ENCODE results near the gene SPTBN4.
"Not testable (repeated sequence)": the region's sequence is repeated elsewhere in the genome, so short reads cannot be mapped to it uniquely, and the experiment has no call there.

Gene SPTBN4

GRCh38 chr19:40465025-40465556, 1.7 kb upstream of the SPTBN4 start:
- no peak for DNase-seq (ENCODE audit: low spot score)

- peak; percentile 97 for DNase-seq (ENCODE audit: low spot score)
Observed at GRCh38 chr19:40465557-40466218, 1.1 kb upstream of the SPTBN4 start, which contains the start of gene BLVRB. BLVRB (minus strand) TSS chr19:40465745; CDS start chr19:40465688, 57 bp downstream.

- DNase-seq (ENCODE audit: low spot score), result no peak
Observed at GRCh38 chr19:40466219-40466984, 399 bp upstream of the SPTBN4 start.

- no peak for DNase-seq (ENCODE audit: low spot score)
Observed at GRCh38 chr19:40469011-40469410, 2.2 kb downstream of the SPTBN4 start.

- no peak for DNase-seq (ENCODE audit: low spot score)
Observed at GRCh38 chr19:40471111-40471510, 4.3 kb downstream of the SPTBN4 start.

- DNase-seq (ENCODE audit: low spot score), result no peak
Observed at GRCh38 chr19:40472516-40472915, 5.7 kb downstream of the SPTBN4 start.

GRCh38 chr19:40474737-40475136, 7.9 kb downstream of the SPTBN4 start:
- DNase-seq (ENCODE audit: low spot score), result no peak

GRCh38 chr19:40475878-40476644, 9.3 kb downstream of the SPTBN4 start:
- DNase-seq (ENCODE audit: low spot score), result not testable (repeated sequence)

GRCh38 chr19:40486017-40486416, 19.2 kb downstream of the SPTBN4 start:
- no peak for DNase-seq (ENCODE audit: low spot score)

GRCh38 chr19:40489882-40490230, 23.1 kb downstream of the SPTBN4 start:
- no peak for DNase-seq (ENCODE audit: low spot score)

- DNase-seq (ENCODE audit: low spot score), result no peak
Observed at GRCh38 chr19:40492274-40492673, 25.5 kb downstream of the SPTBN4 start.

GRCh38 chr19:40493778-40494177, 27.0 kb downstream of the SPTBN4 start:
- DNase-seq (ENCODE audit: low spot score), result no peak

- DNase-seq (ENCODE audit: low spot score), result no peak
Observed at GRCh38 chr19:40494191-40494838, 27.5 kb downstream of the SPTBN4 start.

GRCh38 chr19:40497214-40497613, 30.4 kb downstream of the SPTBN4 start:
- DNase-seq (ENCODE audit: low spot score), result no peak

GRCh38 chr19:40499320-40499719, 32.5 kb downstream of the SPTBN4 start:
- no peak for DNase-seq (ENCODE audit: low spot score)

- not testable (repeated sequence) for DNase-seq (ENCODE audit: low spot score)
Observed at GRCh38 chr19:40500678-40501530, 34.1 kb downstream of the SPTBN4 start.

GRCh38 chr19:40501599-40501998, 34.8 kb downstream of the SPTBN4 start:
- DNase-seq (ENCODE audit: low spot score), result no peak

GRCh38 chr19:40502081-40502480, 35.3 kb downstream of the SPTBN4 start:
- no peak for DNase-seq (ENCODE audit: low spot score)

- peak; percentile 71 for DNase-seq (ENCODE audit: low spot score)
Observed at GRCh38 chr19:40502647-40503319, 36.0 kb downstream of the SPTBN4 start.

- no peak for DNase-seq (ENCODE audit: low spot score)
Observed at GRCh38 chr19:40503320-40503695, 36.5 kb downstream of the SPTBN4 start.

GRCh38 chr19:40506099-40506498, 39.3 kb downstream of the SPTBN4 start:
- DNase-seq (ENCODE audit: low spot score), result no peak
